ENCODE results near the gene NSG2.

GRCh38 chr5:174094857-174095606 lies 49.5 kb downstream of the NSG2 start:
- TF ChIP-seq CTCF (IDR thresholded peaks at IDR 0.05; ENCODE audit: low read length) (no peak), EZH2phosphoT487 (IDR thresholded peaks at IDR 0.05; ENCODE audit: low read length) (no peak)

Data from MM.1S (cell line).